Calu3 (cell line): ENCODE data around the gene C3AR1. TPM values are rescaled to one million over a fixed set of nuclear protein-coding genes. Genes with fewer than 3 reads are reported as not detected.
"Not testable (repeated sequence)": the region's sequence is repeated elsewhere in the genome, so short reads cannot be mapped to it uniquely, and the experiment has no call there.

Experiments
- BruUV-seq: library from RNA; stranded (reverse); fragments of 400-500 nt; replicated peaks from 2 replicates; lab custom pipeline; 2021; lab: Mats Ljungman, UMichigan
- CTCF ChIA-PET: fragments of 300-600 bp; sonication (Branson Sonifier 250); formaldehyde crosslinking; loops from one replicate; lab custom pipeline; 2022; ENCODE audit warnings: antibody characterized with exemption; lab: Charles Lee
- DNase-seq: peaks from one replicate; pipeline ENCODE4 v3.0.0; 2022
- H3K27ac Mint-ChIP-seq: one replicate; pipeline ENCODE4 v1.8.0; 2022; ENCODE audit warnings: mixed read lengths; ENCODE audit not compliant: unreplicated experiment
- H3K27me3 Mint-ChIP-seq: one replicate; pipeline ENCODE4 v1.8.0; 2022; ENCODE audit warnings: mixed read lengths; ENCODE audit not compliant: unreplicated experiment
- H3K36me3 Mint-ChIP-seq: one replicate; pipeline ENCODE4 v1.8.0; 2022; ENCODE audit warnings: mild to moderate bottlenecking, moderate library complexity, mixed read lengths; ENCODE audit not compliant: insufficient read depth, unreplicated experiment
- H3K4me1 Mint-ChIP-seq: one replicate; pipeline ENCODE4 v1.8.0; 2022; ENCODE audit warnings: mild to moderate bottlenecking, low read depth, mixed read lengths; ENCODE audit not compliant: unreplicated experiment
- H3K4me3 Mint-ChIP-seq: one replicate; pipeline ENCODE4 v1.8.0; 2022; ENCODE audit warnings: mild to moderate bottlenecking, low read depth, moderate library complexity, mixed read lengths; ENCODE audit not compliant: unreplicated experiment
- H3K9me3 Mint-ChIP-seq: one replicate; pipeline ENCODE4 v1.8.0; 2022; ENCODE audit warnings: low read depth, mixed read lengths; ENCODE audit not compliant: unreplicated experiment
- intact Hi-C: fragments of 100-400 bp; cut with micrococcal nuclease; formaldehyde crosslinking; loops from one replicate; pipeline ENCODE4 v1.10.0; 2022; ENCODE audit not compliant: unreplicated experiment
- total RNA-seq: library from RNA; stranded (reverse); gene quantifications from 2 replicates; pipeline ENCODE4 v1.2.3, GENCODE V29; 2022
- TF ChIP-seq, protein P1 (sequence below): fragments of 200-600 bp; IDR thresholded peaks from one replicate; pipeline ENCODE4 v1.8.0; 2022; ENCODE audit warnings: antibody characterized with exemption; ENCODE audit not compliant: unreplicated experiment

The C3AR1 gene
- total RNA-seq, 1 experiment from 2014 or later = not detected

DNA sequence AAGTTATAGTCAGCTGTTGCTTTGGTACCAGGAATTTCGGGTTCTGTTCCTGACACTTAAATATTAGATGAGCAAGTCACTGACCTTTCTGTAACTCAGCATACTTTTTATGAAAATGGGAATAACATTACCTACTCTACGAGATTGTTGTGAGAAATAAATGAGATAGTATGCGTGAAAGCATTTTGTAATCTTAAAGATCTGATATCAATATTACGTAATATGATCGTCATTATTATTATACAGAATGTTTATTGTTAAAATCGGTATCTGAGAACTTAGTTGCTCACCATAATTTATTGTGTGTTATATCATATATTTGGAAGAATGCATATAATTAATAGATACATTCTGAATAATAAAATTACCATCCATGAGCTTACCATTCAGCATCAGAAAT is 9.8 kb upstream of the C3AR1 start:
- CTCF ChIA-PET = interaction anchor here (0.5 kb wide), 1 partner anchor 251 kb away, joined by 3 read pairs; no protein-coding TSS in a partner anchor
- TF ChIP-seq, protein P1, sequence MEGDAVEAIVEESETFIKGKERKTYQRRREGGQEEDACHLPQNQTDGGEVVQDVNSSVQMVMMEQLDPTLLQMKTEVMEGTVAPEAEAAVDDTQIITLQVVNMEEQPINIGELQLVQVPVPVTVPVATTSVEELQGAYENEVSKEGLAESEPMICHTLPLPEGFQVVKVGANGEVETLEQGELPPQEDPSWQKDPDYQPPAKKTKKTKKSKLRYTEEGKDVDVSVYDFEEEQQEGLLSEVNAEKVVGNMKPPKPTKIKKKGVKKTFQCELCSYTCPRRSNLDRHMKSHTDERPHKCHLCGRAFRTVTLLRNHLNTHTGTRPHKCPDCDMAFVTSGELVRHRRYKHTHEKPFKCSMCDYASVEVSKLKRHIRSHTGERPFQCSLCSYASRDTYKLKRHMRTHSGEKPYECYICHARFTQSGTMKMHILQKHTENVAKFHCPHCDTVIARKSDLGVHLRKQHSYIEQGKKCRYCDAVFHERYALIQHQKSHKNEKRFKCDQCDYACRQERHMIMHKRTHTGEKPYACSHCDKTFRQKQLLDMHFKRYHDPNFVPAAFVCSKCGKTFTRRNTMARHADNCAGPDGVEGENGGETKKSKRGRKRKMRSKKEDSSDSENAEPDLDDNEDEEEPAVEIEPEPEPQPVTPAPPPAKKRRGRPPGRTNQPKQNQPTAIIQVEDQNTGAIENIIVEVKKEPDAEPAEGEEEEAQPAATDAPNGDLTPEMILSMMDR = no peak
- H3K27ac Mint-ChIP-seq = no peak overlapping the region
- H3K4me1 Mint-ChIP-seq = peaks cover 17% of the 10 kb centered on the region
- DNase-seq = no peak
- H3K27me3 Mint-ChIP-seq = no peaks in the 10 kb centered on the region
- no peaks in the 10 kb centered on the region for H3K9me3 Mint-ChIP-seq
- H3K36me3 Mint-ChIP-seq = no peaks in the 10 kb centered on the region
- no peak overlapping the region for H3K4me3 Mint-ChIP-seq
- intact Hi-C loops = loop anchor here (5.0 kb wide), 1 partner anchor 39 kb away; no protein-coding TSS in a partner anchor
- no TSS peak for BruUV-seq

DNA sequence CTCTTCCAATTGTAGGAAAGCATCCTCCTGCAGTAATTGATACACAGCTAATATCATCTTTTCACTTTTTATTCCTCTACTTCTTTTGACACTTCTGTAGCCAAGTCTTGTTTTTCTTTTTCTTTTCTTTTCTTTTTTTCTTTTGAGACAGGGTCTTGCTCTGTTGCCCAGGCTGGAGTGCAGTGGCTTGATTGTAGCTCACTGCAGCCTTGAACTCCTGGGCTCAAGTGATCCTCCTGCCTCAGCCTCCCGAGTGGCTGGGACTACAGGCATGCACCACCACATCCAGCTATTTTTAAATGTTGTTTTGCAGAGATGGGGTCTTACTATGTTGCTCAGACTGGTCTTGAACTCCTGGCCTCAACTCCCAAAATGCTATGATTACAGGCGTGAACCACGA is 5.7 kb upstream of the C3AR1 start:
- H3K27ac Mint-ChIP-seq, H3K4me3 Mint-ChIP-seq, BruUV-seq, H3K4me1 Mint-ChIP-seq, CTCF ChIA-PET, intact Hi-C loops, H3K36me3 Mint-ChIP-seq, H3K9me3 Mint-ChIP-seq, DNase-seq, H3K27me3 Mint-ChIP-seq: not testable (repeated sequence)

- H3K27ac Mint-ChIP-seq = no peak overlapping the region
- BruUV-seq = no TSS peak
- no peaks in the 10 kb centered on the region for H3K9me3 Mint-ChIP-seq
- no peaks in the 10 kb centered on the region for H3K27me3 Mint-ChIP-seq
- CTCF ChIA-PET = no interaction called here
- no peak overlapping the region for H3K4me3 Mint-ChIP-seq
- no peaks in the 10 kb centered on the region for H3K36me3 Mint-ChIP-seq
- TF ChIP-seq, protein P1 = no peak
- intact Hi-C loops = no loop called here
- peaks cover 8% of the 10 kb centered on the region for H3K4me1 Mint-ChIP-seq
- no peak for DNase-seq
Measured at GRCh38 chr12:8069582-8069981, 3.4 kb upstream of the C3AR1 start.

- no peak for DNase-seq
- intact Hi-C loops = no loop called here
- Mint-ChIP-seq H3K4me1 (no peaks in the 10 kb centered on the region), H3K9me3 (no peaks in the 10 kb centered on the region), H3K36me3 (no peaks in the 10 kb centered on the region), H3K4me3 (no peak overlapping the region), H3K27ac (no peak overlapping the region), H3K27me3 (no peaks in the 10 kb centered on the region)
- TF ChIP-seq, protein P1 = no peak
- CTCF ChIA-PET = no interaction called here
- BruUV-seq = no TSS peak
Measured at GRCh38 chr12:8064131-8064530, 2.0 kb downstream of the C3AR1 start.

GRCh38 chr12:8058506-8058905 is 7.7 kb downstream of the C3AR1 start:
- Mint-ChIP-seq H3K27ac (no peak overlapping the region), H3K4me1 (no peaks in the 10 kb centered on the region), H3K4me3 (no peak overlapping the region), H3K9me3 (no peaks in the 10 kb centered on the region), H3K27me3 (no peaks in the 10 kb centered on the region), H3K36me3 (no peaks in the 10 kb centered on the region)
- no TSS peak for BruUV-seq
- intact Hi-C loops = no loop called here
- CTCF ChIA-PET = interaction anchor here (1.1 kb wide), 1 partner anchor 14 kb away, joined by 4 read pairs; no protein-coding TSS in a partner anchor
- TF ChIP-seq, protein P1 = no peak
- no peak for DNase-seq
